NCI-H1105 (cell line): ENCODE data around the gene CHST2.
"Not testable (repeated sequence)": the region's sequence is repeated elsewhere in the genome, so short reads cannot be mapped to it uniquely, and the experiment has no call there.

ENCODE experiments used
- DNase-seq: peaks from one replicate; lab custom pipeline; 2025; lab: John Stamatoyannopoulos, UW

The CHST2 gene

DNA sequence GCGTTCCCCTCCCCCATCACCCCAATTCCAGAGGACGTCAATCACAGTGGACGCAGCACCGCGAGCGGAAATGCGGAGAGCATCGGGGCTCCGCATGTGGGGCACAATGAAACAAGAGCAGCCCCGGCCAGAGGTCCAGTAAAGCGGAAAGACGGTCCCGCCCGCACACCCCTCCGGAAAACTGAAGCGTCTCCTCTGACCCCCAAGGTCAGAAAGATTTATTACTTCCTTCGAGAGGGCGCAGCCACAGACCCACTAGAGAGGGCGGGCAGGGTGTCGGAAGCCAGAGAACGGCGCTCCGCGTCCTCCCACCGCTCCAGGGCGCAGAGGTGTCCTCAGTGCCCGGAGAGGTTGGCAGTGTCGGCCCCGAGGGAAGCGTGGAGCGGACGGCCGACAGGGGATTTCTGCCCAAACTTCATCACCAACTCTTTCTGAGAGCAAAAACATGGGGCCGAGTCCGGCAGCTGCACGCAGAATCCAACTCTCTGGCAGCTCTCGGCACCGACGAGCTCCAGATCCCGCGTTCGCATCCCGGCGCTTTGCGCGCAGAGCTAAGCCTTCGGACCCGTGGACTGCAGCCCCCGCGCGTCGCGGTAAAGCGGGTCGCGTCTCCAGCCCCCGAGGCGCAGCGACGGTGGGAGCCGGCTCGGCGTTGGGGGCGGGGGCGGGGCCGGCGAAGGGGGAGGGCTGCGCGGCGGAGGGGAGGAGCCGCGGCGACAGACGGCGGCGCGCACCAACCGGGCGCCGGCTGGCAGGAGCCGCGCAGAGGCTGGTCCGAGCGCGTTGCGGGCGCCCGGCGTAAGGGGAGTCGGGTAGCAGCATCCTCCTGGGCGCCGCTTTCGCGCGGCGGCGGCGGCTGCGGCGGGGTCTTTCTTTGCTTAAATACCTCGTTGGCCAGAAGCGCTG lies at the start of gene CHST2:
TSS of gene CHST2 (plus strand) at position 763 of the 906 bp plus-strand sequence. CDS start 1,046 bp downstream, outside the sequence.
- peak; percentile 87 for DNase-seq

DNA sequence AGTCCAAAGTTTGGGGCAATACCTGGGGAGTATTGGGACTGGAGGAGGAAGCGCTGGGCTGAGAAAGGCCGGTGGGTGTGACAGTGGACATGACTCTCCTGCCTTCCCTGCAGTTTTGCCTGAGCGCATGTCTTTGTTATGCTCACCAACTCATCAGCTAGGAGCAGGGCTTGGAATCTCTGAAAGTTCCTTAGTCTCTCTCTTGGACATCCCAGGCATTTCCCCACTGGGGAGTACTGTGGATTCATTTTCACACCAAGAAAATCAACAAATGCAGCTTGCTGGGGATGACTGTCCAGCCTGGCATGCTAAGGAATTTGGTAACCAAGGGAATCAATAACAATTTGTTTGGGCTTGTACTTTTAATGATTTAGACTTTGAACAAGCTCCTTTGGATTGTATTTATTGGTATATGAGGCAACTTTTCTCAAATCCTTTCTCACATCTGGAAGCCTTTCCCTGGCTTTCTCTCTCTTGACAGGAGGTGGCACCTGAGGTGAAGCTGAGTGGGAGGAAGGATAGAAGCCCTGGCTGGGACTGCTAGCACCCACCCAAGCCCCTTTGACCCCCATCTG lies 48.5 kb upstream of the CHST2 start:
- no peak for DNase-seq

- no peak for DNase-seq
These were observed 47.8 kb upstream of the CHST2 start for GRCh38 chr3:143071776-143072175.

DNA sequence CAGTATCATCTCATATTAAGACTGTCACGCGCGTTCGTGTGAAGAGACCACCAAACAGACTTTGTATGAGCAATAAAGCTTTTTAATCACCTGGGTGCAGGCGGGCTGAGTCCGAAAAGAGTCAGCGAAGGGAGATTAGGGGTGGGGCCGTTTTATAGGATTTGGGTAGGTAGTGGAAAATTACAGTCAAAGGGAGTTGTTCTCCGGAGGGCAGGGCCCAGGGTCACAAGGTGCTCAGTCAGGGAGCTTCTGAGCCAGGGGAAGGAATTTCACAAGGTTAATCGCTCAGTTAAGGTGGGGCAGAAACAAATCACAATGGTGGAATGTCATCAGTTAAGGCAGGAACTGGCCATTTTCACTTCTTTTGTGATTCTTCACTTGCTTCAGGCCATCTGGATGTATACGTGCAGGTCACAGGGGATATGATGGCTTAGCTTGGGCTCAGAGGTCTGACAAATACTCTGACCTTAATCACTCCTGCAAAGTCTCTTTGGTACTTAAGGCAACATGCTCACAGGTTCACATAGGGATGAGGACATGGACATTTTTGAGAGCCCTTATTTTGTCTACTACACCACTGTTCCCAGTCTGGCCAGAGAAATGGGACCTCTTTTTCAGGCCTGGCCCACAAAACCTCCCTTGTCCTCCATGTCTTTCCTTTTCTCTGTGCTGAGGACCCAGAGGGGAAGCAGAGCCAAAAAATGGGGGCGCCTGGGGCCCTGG lies 47.1 kb upstream of the CHST2 start:
- not testable (repeated sequence) for DNase-seq

DNA sequence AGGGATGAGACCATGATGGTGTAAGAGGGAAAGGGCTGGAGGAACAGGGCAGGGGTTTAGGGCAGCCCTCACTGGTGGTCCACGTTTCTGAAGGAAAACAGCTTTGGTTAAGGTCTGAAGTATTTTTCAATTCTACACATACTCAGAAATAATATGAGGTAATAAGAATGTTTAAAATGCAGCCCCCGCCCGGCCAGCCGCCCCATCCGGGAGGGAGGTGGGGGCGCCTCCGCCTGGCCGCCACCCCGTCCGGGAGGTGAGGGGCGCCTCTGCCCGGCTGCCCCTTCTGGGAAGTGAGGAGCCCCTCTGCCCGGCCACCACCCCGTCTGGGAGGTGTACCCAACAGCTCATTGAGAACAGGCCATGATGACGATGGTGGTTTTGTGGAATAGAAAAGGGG lies 46.0 kb upstream of the CHST2 start:
- not testable (repeated sequence) for DNase-seq

DNA sequence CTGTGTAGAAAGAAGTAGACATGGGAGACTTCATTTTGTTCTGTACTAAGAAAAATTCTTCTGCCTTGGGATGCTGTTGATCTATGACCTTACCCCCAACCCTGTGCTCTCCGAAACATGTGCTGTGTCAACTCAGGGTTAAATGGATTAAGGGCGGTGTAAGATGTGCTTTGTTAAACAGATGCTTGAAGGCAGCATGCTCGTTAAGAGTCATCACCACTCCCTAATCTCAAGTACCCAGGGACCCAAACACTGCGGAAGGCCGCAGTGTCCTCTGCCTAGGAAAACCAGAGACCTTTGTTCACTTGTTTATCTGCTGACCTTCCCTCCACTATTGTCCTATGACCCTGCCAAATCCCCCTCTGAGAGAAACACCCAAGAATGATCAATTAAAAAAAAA lies 45.6 kb upstream of the CHST2 start:
- DNase-seq, result not testable (repeated sequence)

GRCh38 chr3:143078883-143079282 lies 40.7 kb upstream of the CHST2 start:
- DNase-seq, result no peak

DNA sequence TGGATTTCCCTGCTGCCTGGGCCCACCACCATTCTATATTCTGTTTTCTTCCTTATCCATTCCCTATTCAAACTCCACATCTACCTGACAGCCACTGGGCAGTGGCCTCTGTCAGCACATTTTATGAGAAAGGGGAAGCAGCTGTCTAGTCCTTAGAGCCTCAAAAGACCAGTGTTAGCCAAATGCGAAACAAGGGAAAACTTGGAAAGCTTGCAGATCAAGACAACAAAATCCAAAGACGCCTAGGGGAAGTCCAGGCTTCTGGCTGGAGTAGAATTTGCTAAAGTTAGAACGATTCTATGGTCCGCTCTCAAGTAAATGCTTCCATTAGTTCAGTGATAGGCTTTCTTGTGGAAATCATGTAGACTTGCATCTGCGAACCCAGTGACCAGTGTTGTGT lies 39.4 kb upstream of the CHST2 start:
- no peak for DNase-seq

GRCh38 chr3:143081365-143081764 lies 38.2 kb upstream of the CHST2 start:
- no peak for DNase-seq

GRCh38 chr3:143081844-143082778 lies 37.5 kb upstream of the CHST2 start:
- no peak for DNase-seq

DNA sequence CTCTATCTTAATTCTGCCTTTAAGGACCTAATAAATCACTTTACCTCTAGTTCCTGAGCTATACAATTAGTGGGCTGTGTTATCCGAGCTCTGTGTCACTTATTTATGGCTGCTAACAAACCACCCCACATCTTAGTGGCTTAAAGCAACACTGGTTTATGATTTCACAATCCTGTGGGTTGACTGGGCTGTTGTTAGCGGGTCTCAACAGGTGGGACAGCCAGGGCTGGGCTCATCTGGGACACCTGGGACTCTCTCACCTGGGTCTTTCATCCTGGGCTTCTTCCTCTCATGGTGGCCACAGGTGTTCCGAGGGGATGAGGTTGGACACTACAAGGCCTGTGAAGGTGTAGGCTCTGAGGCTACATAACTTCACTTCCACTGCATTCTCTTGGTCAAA lies 35.8 kb upstream of the CHST2 start:
- DNase-seq, result no peak

DNA sequence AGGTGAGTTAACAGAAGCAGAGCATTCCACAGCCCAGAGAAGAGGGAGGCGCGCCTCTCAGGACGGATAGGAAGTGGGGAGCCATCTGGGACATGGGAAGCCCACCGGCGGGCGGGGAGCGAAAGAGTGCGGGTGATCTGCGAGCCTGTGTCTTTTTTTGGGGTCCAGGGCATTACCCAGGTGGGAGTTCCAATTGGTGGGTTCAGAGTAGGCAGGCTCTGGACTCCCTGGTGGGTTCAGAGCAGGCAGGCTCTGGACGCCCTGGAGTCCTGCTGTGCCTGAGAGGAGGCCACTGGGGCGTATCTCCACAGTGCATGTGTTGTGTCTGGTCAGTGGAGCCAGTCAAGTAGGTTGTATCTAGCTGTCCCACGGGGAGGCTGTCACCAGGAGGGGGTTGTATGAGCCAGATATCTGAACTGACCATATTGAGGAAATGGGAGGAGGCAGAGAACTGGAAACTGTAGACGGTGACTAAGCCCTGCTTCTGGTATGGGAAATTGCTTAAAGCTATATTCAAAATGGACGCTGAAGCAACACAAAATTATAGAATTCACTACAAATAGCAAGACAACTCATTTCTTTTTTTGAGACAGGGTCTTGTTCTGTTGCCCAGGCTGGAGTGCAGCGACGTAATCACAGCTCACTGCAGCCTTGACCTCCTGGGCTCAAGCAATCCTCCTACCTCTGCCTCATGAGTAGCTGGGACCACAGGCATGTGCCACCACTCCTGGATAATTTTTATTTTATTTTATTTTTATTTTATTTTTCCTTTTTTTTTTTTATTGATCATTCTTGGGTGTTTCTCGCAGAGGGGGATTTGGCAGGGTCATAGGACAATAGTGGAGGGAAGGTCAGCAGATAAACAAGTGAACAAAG lies 34.5 kb upstream of the CHST2 start:
- no peak for DNase-seq

DNA sequence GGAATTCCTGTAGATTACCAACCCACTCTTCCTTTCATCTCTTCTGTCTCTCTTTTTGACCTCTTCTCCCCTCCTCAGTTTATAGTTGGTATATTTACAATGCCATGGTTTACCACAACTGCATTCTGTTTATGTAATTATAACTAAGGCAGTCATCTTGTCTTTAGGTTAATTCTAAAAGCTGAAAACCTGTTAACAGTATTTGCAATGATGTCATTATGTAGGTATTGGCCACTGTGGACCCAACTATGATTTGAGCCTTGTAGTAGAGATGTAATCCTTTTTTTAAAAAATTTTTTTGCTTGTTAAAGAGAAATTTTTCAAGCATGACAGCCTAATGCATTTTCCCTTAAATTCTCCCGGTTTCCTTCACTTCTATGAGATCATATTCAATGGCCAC lies 30.7 kb upstream of the CHST2 start:
- DNase-seq, result no peak

DNA sequence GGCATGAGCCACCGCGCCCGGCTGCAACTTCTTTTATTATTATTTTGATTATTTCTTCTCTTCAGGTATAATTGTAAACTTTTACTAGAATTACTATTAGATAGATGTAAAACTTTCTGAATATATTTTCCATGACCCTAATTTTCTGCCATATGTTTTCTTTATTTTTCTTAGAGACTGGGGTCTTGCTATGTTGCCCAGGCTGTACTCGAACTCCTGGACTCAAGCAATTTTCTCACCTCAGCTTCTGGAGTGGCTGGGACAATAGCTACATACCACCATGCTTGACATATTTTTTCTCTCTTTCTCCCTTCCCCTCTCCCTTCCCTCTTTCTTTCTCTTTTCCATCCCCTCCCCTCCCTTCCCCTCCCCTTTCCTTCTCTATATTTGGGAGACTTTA lies 29.6 kb upstream of the CHST2 start:
- no peak for DNase-seq

DNA sequence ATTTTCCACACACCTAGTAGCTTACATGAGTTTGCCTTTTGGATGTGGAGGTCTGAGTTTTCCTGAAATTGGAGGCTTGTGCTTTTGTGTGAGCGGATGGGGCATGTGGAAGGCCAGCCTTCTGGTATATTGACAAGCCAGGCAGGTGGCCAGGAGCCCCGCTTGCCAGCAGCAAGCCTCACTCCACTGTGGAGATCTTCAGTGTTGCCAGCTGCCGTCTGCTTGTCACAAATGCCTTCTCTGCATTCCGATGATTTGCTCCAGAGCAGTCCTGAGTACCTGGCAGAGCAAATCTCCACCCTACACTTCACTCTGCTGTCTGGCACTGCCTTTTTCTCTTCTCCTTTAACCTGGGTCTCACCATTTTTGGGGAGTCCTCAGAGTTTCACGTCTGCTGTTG lies 29.1 kb upstream of the CHST2 start:
- peak; percentile 85 for DNase-seq

- DNase-seq, result peak; percentile 84
These were observed 28.4 kb upstream of the CHST2 start for GRCh38 chr3:143090976-143091837.

DNA sequence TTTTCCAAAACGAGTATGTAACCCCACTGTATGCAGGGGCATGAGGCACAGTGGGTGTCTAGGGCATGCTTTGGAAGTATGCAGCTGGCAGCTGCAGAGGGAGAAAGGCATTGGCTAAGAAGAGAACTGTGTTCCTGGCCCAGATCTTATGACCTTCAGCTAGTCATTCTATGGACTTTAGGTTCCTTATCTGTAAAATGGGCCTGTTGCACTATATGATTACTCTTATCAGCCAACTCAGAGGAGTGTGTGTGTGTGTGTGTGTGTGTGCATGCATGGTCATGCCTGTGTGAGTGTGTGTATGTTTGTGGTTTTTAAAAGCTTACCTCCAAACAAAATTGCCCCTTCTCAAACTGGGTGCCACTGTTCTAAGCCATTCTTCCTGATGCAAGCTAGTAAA lies 27.4 kb upstream of the CHST2 start:
- DNase-seq, result no peak

- DNase-seq, result no peak
These were observed 23.8 kb upstream of the CHST2 start for GRCh38 chr3:143095813-143096212.

GRCh38 chr3:143098032-143098764 lies 21.4 kb upstream of the CHST2 start:
- DNase-seq, result no peak
